Fibroblast of villous mesenchyme (primary cell): ENCODE measurements around the gene CYP2R1. TPM values are rescaled to one million over a fixed set of nuclear protein-coding genes. Genes with fewer than 3 reads are reported as not detected.
A peak's percentile ranks its signal among the peaks of the same experiment; 100 is the strongest.

Source experiments
- DNase-seq: peaks from one replicate; pipeline ENCODE4 v3.0.0-alpha.2; 2010; ENCODE audit warnings: low read depth
- H3K4me3 ChIP-seq: 2 replicates; pipeline ENCODE4 v1.5.1; 2011; ENCODE audit warnings: low read depth, mild to moderate bottlenecking, low read length
- CTCF ChIP-seq: IDR thresholded peaks from 2 replicates; pipeline ENCODE4 v1.5.1; 2012; ENCODE audit warnings: low read depth, mild to moderate bottlenecking, low read length; ENCODE audit not compliant: insufficient read depth
- total RNA-seq: library from RNA; depleted of rRNA; stranded (reverse); fragments of >200 nt; gene quantifications from 2 replicates; pipeline ENCODE4 v1.2.3, GENCODE V29; 2012

CYP2R1 gene
- total RNA-seq, 1 donor = 6.9 TPM

- no peak for TF ChIP-seq CTCF
- no peak overlapping the region for H3K4me3 ChIP-seq
- DNase-seq = no peak
Observed at GRCh38 chr11:14860511-14860910, 31.5 kb downstream of the CYP2R1 start.

GRCh38 chr11:14858404-14858803 is 33.6 kb downstream of the CYP2R1 start:
- H3K4me3 ChIP-seq = no peak overlapping the region
- TF ChIP-seq CTCF = no peak
- DNase-seq = no peak

- DNase-seq = no peak
Observed at GRCh38 chr11:14857621-14858020, 34.4 kb downstream of the CYP2R1 start.

GRCh38 chr11:14855890-14856289 is 36.1 kb downstream of the CYP2R1 start:
- no peak for DNase-seq
- no peak overlapping the region for H3K4me3 ChIP-seq
- no peak for TF ChIP-seq CTCF

More at GRCh38 chr11:14857621-14858020, 34.4 kb downstream of the CYP2R1 start:
- no peak overlapping the region for H3K4me3 ChIP-seq
- TF ChIP-seq CTCF = no peak

- no peak overlapping the region for H3K4me3 ChIP-seq
- no peak for TF ChIP-seq CTCF
- DNase-seq = no peak
Observed at GRCh38 chr11:14854057-14854456, 38.0 kb downstream of the CYP2R1 start.

- no peak for TF ChIP-seq CTCF
- DNase-seq = peak; percentile 5
- no peak overlapping the region for H3K4me3 ChIP-seq
Observed at GRCh38 chr11:14852571-14853177, 39.4 kb downstream of the CYP2R1 start.

GRCh38 chr11:14842002-14842401 is 50.0 kb downstream of the CYP2R1 start:
- no peak for DNase-seq
- no peak for TF ChIP-seq CTCF
- no peak overlapping the region for H3K4me3 ChIP-seq
